B cell (primary cell): ENCODE results near the gene RAP1GAP.

Experiments
- EZH2 ChIP-seq: IDR thresholded peaks from 2 replicates; pipeline ENCODE4 v1.6.1; 2012; ENCODE audit warnings: borderline replicate concordance, low read depth, mild to moderate bottlenecking, moderate library complexity, low read length; ENCODE audit not compliant: insufficient read depth, poor library complexity, severe bottlenecking
- TF ChIP-seq, protein P1 (sequence below): fragments of 200-600 bp; IDR thresholded peaks from one replicate; pipeline ENCODE4 v1.8.0; 2022; ENCODE audit warnings: antibody characterized with exemption, mild to moderate bottlenecking

DNA sequence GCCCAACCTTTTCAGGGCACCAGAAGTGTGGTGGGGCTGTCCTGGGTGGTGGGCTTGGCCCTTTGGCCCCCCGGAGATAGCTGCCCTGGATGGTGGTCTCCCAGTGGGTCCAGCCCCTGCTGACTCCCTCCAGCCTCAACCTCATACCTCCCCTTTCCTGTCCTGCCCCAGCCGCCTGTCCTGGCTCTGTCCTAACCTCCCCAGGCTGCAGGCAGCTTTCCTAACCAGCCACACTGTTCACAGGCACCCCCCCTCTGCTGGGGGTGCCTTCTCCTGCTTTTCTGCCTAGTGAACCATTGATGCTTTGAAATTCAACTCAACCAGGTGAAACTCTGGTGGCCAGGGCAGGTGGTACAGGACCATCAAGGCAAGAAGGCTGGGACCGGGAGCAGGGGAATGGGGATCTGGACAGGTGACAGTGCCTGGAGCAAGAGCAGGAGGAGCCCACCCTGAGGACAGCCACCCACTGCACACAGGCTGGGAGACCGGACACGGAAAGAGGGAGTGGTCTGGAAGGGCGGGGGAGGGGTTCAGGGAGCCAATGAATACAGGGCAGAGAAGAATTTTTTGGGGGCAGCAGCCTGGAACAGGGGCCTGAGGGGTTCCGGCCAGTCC lies 35.9 kb downstream of the RAP1GAP start:
- TF ChIP-seq, protein P1, sequence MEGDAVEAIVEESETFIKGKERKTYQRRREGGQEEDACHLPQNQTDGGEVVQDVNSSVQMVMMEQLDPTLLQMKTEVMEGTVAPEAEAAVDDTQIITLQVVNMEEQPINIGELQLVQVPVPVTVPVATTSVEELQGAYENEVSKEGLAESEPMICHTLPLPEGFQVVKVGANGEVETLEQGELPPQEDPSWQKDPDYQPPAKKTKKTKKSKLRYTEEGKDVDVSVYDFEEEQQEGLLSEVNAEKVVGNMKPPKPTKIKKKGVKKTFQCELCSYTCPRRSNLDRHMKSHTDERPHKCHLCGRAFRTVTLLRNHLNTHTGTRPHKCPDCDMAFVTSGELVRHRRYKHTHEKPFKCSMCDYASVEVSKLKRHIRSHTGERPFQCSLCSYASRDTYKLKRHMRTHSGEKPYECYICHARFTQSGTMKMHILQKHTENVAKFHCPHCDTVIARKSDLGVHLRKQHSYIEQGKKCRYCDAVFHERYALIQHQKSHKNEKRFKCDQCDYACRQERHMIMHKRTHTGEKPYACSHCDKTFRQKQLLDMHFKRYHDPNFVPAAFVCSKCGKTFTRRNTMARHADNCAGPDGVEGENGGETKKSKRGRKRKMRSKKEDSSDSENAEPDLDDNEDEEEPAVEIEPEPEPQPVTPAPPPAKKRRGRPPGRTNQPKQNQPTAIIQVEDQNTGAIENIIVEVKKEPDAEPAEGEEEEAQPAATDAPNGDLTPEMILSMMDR, result no peak
- TF ChIP-seq EZH2, result no peak
